Astrocyte of the cerebellum (primary cell): Measurements from ENCODE around the gene TTC3.

Experiments used
- DNase-seq: peaks from one replicate; pipeline ENCODE4 v3.0.0-alpha.2; 2011; ENCODE audit warnings: low read depth
- H3K4me3 ChIP-seq: 2 replicates; pipeline ENCODE4 v1.5.1; 2011; ENCODE audit warnings: mild to moderate bottlenecking, low read depth, low read length, moderate library complexity
- CTCF ChIP-seq: IDR thresholded peaks from 2 replicates; pipeline ENCODE4 v1.5.1; 2012; ENCODE audit warnings: low read length, low read depth, moderate library complexity, mild to moderate bottlenecking; ENCODE audit errors: missing control alignments
- in situ Hi-C: cut with HindIII; loops from 2 replicates; pipeline ENCODE4 v1.10.0; 2017; ENCODE audit warnings: low sequenced_read_pairs

The TTC3 gene

GRCh38 chr21:37153935-37154350 is 80.9 kb downstream of the TTC3 start:
- no peak overlapping the region for H3K4me3 ChIP-seq
- in situ Hi-C loops, result no loop called here
- DNase-seq, result no peak
- no peak for TF ChIP-seq CTCF

GRCh38 chr21:37155186-37155585 is 82.1 kb downstream of the TTC3 start:
- no peak overlapping the region for H3K4me3 ChIP-seq
- TF ChIP-seq CTCF, result no peak
- in situ Hi-C loops, result no loop called here
- DNase-seq, result no peak

GRCh38 chr21:37157938-37158337 is 84.9 kb downstream of the TTC3 start:
- no peak overlapping the region for H3K4me3 ChIP-seq
- DNase-seq, result no peak
- no peak for TF ChIP-seq CTCF
- in situ Hi-C loops, result no loop called here

- in situ Hi-C loops, result no loop called here
- H3K4me3 ChIP-seq, result no peak overlapping the region
- DNase-seq, result no peak
- TF ChIP-seq CTCF, result no peak
Observed at GRCh38 chr21:37159053-37159776, 86.2 kb downstream of the TTC3 start.

GRCh38 chr21:37159949-37160348 is 86.9 kb downstream of the TTC3 start:
- no peak overlapping the region for H3K4me3 ChIP-seq
- in situ Hi-C loops, result no loop called here
- DNase-seq, result no peak
- no peak for TF ChIP-seq CTCF

GRCh38 chr21:37164742-37165141 is 91.7 kb downstream of the TTC3 start:
- no peak overlapping the region for H3K4me3 ChIP-seq
- no peak for DNase-seq
- in situ Hi-C loops, result no loop called here
- TF ChIP-seq CTCF, result no peak

- DNase-seq, result no peak
- no peak for TF ChIP-seq CTCF
- no peak overlapping the region for H3K4me3 ChIP-seq
- in situ Hi-C loops, result no loop called here
Observed at GRCh38 chr21:37165586-37165985, 92.5 kb downstream of the TTC3 start.
